MCF 10A (cell line): ENCODE results near the gene ADAM8. TPM values are rescaled to one million over a fixed set of nuclear protein-coding genes. Genes with fewer than 3 reads are reported as not detected.

Experiments used
- BruUV-seq: library from RNA; stranded (reverse); fragments of 400-500 nt; replicated peaks from 2 replicates; lab custom pipeline; 2021; lab: Mats Ljungman, UMichigan
- CTCF ChIA-PET: fragments of 300-600 bp; sonication (Branson Sonifier 250); formaldehyde crosslinking; extraction: SDS; loops from one replicate; lab custom pipeline; 2021; ENCODE audit warnings: antibody characterized with exemption, inconsistent platforms; lab: Yijun Ruan, JAX
- POLR2A ChIA-PET: fragments of 300-600, 350-650 bp; sonication (Branson Sonifier 250); formaldehyde crosslinking; extraction: SDS; loops from one replicate; lab custom pipeline; 2020; ENCODE audit warnings: antibody characterized with exemption, inconsistent platforms; lab: Yijun Ruan, JAX
- DNase-seq: peaks from one replicate; pipeline ENCODE4 v3.0.0-alpha.2; 2018; ENCODE audit not compliant: unreplicated experiment
- H3K27ac Mint-ChIP-seq: one replicate; pipeline ENCODE4 v1.8.0; 2022; ENCODE audit warnings: mild to moderate bottlenecking, low read depth, mixed read lengths; ENCODE audit not compliant: unreplicated experiment
- H3K27me3 Mint-ChIP-seq: one replicate; pipeline ENCODE4 v1.8.0; 2022; ENCODE audit warnings: mixed read lengths; ENCODE audit not compliant: insufficient read depth, unreplicated experiment
- H3K36me3 Mint-ChIP-seq: one replicate; pipeline ENCODE4 v1.8.0; 2022; ENCODE audit warnings: mild to moderate bottlenecking, moderate library complexity, mixed read lengths; ENCODE audit not compliant: insufficient read depth, unreplicated experiment
- H3K4me1 Mint-ChIP-seq: one replicate; pipeline ENCODE4 v1.8.0; 2022; ENCODE audit warnings: mixed read lengths; ENCODE audit not compliant: insufficient read depth, unreplicated experiment
- H3K4me3 Mint-ChIP-seq: one replicate; pipeline ENCODE4 v1.8.0; 2022; ENCODE audit warnings: mild to moderate bottlenecking, moderate library complexity, mixed read lengths; ENCODE audit not compliant: unreplicated experiment
- H3K9me3 Mint-ChIP-seq: one replicate; pipeline ENCODE4 v1.8.0; 2022; ENCODE audit warnings: mixed read lengths; ENCODE audit not compliant: unreplicated experiment
- intact Hi-C: fragments of 100-400 bp; cut with micrococcal nuclease; formaldehyde crosslinking; loops from 2 replicates; pipeline ENCODE4 v1.14.1; 2022
- total RNA-seq: library from RNA; stranded (reverse); gene quantifications from 2 replicates; pipeline ENCODE4 v1.2.3, GENCODE V29; 2022
- TF ChIP-seq, protein P1 (sequence below): fragments of 200-600 bp; IDR thresholded peaks from one replicate; pipeline ENCODE4 v1.8.0; 2022; ENCODE audit warnings: antibody characterized with exemption, mild to moderate bottlenecking; ENCODE audit not compliant: unreplicated experiment

Gene ADAM8
- total RNA-seq, 1 experiment from 2014 or later, result 23.2 TPM

DNA sequence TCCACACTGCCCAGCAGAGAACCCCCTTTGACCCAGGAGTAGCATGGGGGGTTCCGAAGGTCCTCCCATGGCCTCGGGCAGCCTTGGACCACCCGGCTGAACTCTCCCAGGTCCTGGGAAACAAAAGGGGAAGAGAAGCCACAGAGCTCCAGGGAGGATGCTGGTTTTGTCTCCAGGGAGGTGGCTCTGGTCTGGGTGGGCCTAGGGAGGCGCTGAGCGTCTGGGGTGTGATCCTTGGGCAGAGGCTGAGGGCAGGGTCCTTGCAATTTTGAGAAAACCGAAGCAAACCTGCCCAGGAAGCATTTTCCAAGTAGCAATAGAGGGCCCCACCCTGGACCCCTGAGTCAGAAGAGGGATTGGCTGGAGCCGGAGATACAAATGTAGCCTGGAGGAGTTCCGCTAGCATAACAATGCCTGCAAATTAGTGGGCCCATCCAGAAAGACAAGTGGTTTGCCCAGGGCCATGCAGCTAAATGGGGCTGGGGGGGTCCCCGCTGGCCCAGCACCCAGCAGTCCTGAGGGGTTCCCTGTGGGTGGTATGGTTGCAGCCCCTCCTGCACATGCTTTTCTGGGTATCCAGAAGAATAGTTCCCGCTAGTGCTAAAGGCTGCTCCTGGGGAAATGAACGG, 44.6 kb downstream of the ADAM8 start:
- no TSS peak for BruUV-seq
- CTCF ChIA-PET, result no interaction called here
- Mint-ChIP-seq H3K27me3 (no peaks in the 10 kb centered on the region), H3K36me3 (no peaks in the 10 kb centered on the region), H3K4me1 (no peaks in the 10 kb centered on the region), H3K4me3 (no peak overlapping the region), H3K27ac (no peak overlapping the region), H3K9me3 (no peaks in the 10 kb centered on the region)
- no peak for DNase-seq
- TF ChIP-seq, protein P1, sequence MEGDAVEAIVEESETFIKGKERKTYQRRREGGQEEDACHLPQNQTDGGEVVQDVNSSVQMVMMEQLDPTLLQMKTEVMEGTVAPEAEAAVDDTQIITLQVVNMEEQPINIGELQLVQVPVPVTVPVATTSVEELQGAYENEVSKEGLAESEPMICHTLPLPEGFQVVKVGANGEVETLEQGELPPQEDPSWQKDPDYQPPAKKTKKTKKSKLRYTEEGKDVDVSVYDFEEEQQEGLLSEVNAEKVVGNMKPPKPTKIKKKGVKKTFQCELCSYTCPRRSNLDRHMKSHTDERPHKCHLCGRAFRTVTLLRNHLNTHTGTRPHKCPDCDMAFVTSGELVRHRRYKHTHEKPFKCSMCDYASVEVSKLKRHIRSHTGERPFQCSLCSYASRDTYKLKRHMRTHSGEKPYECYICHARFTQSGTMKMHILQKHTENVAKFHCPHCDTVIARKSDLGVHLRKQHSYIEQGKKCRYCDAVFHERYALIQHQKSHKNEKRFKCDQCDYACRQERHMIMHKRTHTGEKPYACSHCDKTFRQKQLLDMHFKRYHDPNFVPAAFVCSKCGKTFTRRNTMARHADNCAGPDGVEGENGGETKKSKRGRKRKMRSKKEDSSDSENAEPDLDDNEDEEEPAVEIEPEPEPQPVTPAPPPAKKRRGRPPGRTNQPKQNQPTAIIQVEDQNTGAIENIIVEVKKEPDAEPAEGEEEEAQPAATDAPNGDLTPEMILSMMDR, result no peak
- intact Hi-C loops, result no loop called here
- POLR2A ChIA-PET, result no interaction called here

DNA sequence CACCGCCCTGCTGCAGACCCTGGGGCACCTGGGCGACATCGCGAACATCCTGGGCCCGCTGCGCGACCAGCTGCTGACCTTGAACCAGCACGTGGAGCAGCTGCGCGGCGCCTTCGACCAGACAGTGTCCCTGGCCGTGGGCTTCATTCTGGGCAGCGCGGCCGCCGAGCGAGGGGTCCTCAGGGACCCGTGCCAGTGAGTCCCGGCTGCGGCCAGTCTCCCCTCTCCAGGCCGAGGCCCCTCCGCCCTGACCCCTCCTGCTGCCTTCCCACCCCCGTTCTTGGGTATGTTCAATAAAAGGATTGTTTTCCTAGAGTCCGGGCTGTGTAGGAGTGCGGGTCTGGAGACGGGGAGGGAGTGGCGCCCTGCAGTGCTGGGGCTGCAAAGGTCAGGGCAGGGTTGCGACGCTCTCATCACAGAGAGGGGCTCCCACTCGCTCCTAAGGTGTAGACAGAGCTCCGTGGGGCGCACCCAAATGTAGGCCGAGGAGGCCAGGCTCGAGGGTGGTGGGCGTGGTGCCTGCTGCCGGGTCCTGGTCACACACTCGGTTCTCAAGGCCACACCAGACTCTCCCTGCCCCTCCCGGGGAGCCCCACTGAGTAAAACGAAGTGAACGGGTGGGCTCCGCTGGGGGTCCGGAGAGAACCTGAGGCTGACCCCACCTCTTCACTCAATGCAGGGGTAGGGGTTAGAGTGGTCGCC, 45.3 kb downstream of the ADAM8 start:
- H3K4me3 Mint-ChIP-seq, result no peak overlapping the region
- BruUV-seq, result no TSS peak
- CTCF ChIA-PET, result no interaction called here
- H3K4me1 Mint-ChIP-seq, result no peaks in the 10 kb centered on the region
- no peaks in the 10 kb centered on the region for H3K36me3 Mint-ChIP-seq
- no peak overlapping the region for H3K27ac Mint-ChIP-seq
- no peaks in the 10 kb centered on the region for H3K9me3 Mint-ChIP-seq
- DNase-seq, result no peak
- intact Hi-C loops, result no loop called here
- H3K27me3 Mint-ChIP-seq, result no peaks in the 10 kb centered on the region
- POLR2A ChIA-PET, result no interaction called here
- TF ChIP-seq, protein P1, result no peak

DNA sequence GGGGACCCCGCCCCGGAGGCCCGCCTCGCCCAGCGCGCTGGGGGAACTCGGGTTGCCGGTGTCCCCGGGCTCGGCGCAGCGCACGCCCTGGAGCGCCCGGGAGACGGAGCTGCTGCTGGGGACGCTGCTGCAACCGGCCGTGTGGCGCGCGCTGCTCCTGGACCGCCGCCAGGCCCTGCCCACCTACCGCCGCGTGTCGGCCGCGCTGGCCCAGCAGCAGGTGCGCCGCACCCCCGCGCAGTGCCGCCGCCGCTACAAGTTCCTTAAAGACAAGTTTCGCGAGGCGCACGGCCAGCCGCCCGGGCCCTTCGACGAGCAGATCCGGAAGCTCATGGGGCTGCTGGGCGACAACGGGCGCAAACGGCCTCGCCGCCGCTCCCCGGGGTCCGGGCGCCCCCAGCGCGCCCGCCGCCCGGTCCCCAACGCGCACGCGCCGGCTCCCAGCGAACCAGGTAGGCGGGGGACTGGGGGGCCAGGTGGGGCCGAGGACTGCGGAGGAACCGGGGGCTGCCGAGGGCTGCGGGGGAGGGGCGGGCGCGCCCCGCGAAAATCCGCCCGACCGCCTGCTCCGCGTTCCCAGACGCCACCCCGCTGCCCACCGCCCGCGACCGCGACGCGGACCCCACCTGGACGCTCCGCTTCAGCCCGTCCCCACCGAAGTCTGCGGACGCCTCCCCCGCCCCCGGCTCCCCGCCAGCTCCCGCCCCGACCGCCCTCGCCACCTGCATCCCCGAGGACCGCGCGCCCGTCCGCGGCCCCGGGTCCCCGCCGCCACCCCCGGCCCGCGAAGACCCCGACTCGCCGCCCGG, 46.1 kb downstream of the ADAM8 start:
- CTCF ChIA-PET, result no interaction called here
- H3K4me1 Mint-ChIP-seq, result no peaks in the 10 kb centered on the region
- TF ChIP-seq, protein P1, result no peak
- H3K4me3 Mint-ChIP-seq, result no peak overlapping the region
- H3K27me3 Mint-ChIP-seq, result no peaks in the 10 kb centered on the region
- BruUV-seq, result no TSS peak
- no peak for DNase-seq
- no peak overlapping the region for H3K27ac Mint-ChIP-seq
- H3K36me3 Mint-ChIP-seq, result no peaks in the 10 kb centered on the region
- no peaks in the 10 kb centered on the region for H3K9me3 Mint-ChIP-seq
- intact Hi-C loops, result no loop called here
- POLR2A ChIA-PET, result no interaction called here

DNA sequence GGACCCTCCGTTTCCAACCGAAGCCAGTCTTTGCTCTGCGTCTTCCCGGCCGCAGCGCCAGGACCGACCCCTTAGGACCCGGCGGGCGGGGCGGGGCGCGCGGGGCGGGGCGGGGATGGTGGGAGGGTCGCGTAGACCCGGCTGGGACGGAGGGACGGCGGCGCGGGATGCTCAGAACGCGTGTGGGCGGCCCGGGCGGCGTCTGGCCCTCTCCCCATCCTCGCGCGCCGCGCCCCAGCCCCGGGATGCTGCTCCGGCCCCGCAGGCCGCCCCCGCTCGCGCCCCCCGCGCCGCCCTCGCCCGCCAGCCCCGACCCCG, 46.7 kb downstream of the ADAM8 start, which contains the start of gene UTF1:
UTF1 (plus strand) TSS at position 174 of the 318 bp plus-strand sequence; CDS start at position 246, 72 bp downstream.
- H3K27me3 Mint-ChIP-seq, result no peaks in the 10 kb centered on the region
- H3K36me3 Mint-ChIP-seq, result no peaks in the 10 kb centered on the region
- ChIA-PET POLR2A (no interaction called here), CTCF (no interaction called here)
- no peak for DNase-seq
- TF ChIP-seq, protein P1, result no peak
- intact Hi-C loops, result no loop called here
- no peaks in the 10 kb centered on the region for H3K9me3 Mint-ChIP-seq
- BruUV-seq, result no TSS peak
- no peaks in the 10 kb centered on the region for H3K4me1 Mint-ChIP-seq
- H3K27ac Mint-ChIP-seq, result no peak within 1 kb of the TSS
- H3K4me3 Mint-ChIP-seq, result no peak within 1 kb of the TSS
